ENCODE results near the gene CPLX1.
A peak's percentile ranks its signal among the peaks of the same experiment; 100 is the strongest.
"Not testable (repeated sequence)": the region's sequence is repeated elsewhere in the genome, so short reads cannot be mapped to it uniquely, and the experiment has no call there.

Gene CPLX1

GRCh38 chr4:751676-752075, 74.3 kb downstream of the CPLX1 start:
- DNase-seq, result no peak

- no peak for DNase-seq
Observed at GRCh38 chr4:749698-750666, 75.9 kb downstream of the CPLX1 start.

- DNase-seq, result no peak
Observed at GRCh38 chr4:748461-748860, 77.5 kb downstream of the CPLX1 start.

- DNase-seq, result no peak
Observed at GRCh38 chr4:747546-748170, 78.3 kb downstream of the CPLX1 start.

DNA sequence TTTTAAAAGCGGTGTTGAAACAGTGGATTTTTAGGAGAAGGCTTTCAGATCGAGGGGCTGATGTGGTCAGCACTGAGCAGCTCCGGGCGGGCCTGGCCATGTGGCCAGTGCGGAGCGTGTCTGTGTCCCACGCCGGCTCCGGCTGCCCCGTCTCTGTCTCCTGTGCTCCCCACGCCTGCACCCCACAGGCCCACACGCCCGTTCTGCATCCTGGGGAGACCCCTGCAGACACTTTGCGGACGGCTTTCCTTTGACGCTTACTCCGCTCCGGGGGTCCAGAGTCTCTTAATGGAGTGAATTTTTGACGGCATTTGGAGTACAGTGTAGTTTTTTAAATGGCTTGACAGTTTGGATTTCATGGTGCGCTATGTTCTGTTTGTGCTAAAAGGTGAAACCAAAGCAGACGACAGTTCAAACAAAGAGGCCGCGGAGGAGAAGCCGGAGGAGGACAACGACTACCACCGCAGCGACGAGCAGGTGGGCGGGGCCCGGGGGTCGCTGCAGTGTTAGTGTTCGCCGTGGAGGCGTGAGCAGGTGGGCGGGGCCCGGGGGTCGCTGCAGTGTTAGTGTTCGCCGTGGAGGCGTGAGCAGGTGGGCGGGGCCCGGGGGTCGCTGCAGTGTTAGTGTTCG, 81.6 kb downstream of the CPLX1 start:
- no peak for DNase-seq

DNA sequence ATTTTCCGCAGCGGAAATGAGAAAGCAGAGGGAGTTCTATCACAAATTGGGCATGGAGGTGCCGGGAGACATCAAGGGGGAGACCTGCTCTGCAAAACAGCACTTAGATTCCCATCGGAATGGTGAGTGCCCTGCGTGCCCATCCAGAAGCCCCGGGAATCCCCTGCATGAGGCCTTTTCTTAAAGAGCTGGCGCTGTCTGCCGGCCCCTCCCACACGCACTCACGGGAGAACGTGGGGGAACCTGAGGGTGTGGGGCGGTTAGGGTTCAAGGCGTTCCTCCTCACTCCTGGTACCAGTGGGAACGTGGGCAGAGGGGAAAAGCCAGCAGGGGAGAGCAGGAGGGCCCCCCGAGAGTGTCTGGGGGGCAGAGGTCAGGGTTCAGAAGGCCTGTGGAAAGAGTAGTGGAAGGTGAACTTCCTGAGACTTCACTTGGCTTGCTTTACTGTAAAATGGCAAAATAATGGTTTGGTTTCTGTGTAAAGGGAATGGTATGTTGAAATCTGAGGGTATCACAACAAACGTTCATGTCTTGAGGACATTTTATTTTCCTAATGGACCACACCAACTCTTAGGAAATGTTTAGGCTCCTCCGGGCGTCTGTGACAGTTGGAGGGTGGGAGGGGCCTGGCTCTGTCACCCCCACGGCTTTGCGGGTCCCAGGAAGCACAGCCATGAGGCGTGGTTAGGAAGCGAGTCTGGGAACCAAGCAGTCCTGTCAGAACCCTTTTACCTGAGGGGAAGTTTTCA, 82.3 kb downstream of the CPLX1 start:
- no peak for DNase-seq

DNA sequence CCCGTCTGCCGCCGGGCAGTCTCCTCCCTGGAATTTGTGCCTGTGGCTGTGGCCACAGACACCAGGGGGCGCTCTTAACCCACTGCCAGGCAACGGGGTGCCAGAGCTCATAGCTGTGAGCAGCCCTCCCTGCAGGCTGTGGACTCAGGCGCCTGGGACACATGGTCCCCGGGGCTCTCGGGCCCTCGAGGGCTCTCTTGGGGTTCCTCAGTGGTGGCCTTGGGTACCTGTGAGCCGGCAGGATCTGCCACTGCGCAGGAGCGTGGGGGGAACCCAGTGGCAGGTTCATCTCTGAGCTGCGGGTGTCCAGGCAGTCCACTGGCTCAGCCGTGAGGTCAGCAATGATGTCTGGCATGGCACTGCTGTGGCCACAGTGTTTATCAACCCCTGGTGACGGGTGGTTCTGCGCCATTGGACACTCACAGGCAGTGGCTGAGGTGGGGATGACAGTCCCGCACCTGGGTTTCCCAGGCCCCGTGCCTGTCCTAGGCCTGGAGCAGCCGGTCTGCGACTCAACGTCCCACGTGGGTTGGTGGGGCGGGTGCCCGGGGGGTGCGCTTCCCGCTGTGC, 83.1 kb downstream of the CPLX1 start:
- peak; percentile 63 for DNase-seq

DNA sequence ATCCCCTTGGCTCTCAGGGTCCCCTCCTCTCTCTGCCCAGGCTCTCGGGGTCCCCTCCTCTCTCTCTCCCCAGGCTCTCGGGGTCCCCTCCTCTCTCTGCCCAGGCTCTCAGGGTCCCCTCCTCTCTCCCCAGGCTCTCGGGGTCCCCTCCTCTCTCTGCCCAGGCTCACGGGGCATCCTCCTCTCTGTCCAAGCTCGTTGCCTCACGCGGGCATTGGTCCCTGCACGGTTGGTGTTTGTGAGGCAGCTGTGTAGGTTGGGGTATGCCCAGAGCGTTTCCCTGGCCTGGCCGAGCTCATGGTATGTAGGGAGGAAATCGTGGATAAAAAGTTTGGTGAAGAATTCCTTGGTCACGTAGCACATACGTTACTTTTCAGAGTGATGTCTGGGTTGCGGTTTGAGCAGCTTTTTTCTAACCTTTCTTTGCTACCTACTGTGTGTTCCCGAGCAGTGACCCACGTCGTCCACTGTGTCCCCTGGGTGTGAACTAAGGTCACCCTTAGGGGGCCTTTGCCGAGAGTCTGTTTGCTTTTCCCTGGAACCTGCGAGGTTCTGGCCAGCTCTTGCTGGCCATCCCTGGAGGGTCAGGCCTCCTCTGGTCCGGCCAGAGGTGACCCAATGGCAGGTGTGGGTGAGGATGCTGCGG, 83.7 kb downstream of the CPLX1 start:
- no peak for DNase-seq

DNA sequence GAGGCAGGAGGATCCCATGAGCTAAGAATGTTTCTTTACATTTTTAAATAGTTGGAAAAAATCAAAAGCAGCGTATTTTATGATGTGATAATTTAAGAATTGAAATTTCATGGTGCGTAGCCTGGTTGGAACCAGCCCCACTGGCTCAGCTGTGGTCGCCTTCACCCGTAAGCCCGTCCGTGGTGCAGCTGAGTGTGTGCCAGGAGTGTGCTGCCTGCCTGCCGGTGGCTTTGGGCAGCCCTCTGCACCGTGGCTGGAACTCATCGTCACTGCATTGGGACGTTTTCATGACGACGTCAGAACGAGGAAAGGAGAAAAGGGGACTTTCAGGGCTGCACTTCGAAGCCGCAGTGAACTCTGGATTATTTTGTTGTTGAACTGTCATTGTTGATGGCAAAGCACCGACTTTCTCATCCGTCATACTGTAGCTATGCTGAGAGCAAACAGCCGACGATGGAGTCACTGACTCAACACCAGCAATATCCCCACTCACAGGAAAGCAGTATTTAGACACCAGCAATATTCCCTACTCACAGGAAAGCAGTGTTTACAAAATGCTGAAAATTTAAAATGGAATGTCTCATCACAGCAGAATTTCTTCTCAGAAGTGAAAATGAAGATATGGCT, 85.2 kb downstream of the CPLX1 start:
- DNase-seq, result no peak

GRCh38 chr4:740011-740410, 85.9 kb downstream of the CPLX1 start:
- DNase-seq, result no peak

DNA sequence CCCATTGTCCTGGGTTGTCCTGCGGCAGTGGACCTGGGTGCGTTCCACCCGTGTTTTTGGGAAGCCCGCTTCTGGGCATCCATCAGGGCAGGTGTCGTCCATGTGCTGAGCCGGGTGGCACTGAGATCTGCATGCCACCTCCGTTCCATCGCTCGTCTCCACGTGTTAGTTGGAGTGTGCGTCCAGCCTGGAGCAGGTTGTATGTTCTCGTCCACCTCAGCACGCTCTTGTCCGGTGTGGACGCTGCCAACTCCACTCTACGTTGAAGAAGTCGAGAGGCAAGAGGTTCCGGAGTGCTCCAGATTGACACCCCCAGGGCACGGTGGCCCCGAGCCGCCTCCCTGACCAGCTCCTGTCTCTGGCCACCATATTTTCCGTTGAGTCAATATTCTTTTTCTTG, 86.4 kb downstream of the CPLX1 start:
- no peak for DNase-seq

GRCh38 chr4:738781-739280, 87.1 kb downstream of the CPLX1 start:
- DNase-seq, result no peak

- not testable (repeated sequence) for DNase-seq
Observed at GRCh38 chr4:736561-736960, 89.4 kb downstream of the CPLX1 start.

GRCh38 chr4:735583-735982, 90.3 kb downstream of the CPLX1 start:
- no peak for DNase-seq

Measured in CD4-positive, alpha-beta T cell treated with Interferon gamma for 1 hour (primary cell).